Bone marrow (tissue), 2 donors: ENCODE data around the gene PICALM.
"Not testable (repeated sequence)": the region's sequence is repeated elsewhere in the genome, so short reads cannot be mapped to it uniquely, and the experiment has no call there.

Source experiments
- DNase-seq, 2 donors: peaks; one replicate each; lab custom pipeline; 2025; lab: John Stamatoyannopoulos, UW

PICALM gene

GRCh38 chr11:85939099-85940015 lies 129.5 kb downstream of the PICALM start:
- no peak for DNase-seq

GRCh38 chr11:85937835-85938234 lies 131.0 kb downstream of the PICALM start:
- no peak for DNase-seq

GRCh38 chr11:85935751-85936150 lies 133.1 kb downstream of the PICALM start:
- no peak for DNase-seq

GRCh38 chr11:85934596-85935169 lies 134.2 kb downstream of the PICALM start:
- no peak for DNase-seq

- DNase-seq, result no peak
Measured at GRCh38 chr11:85930879-85931366, 138.0 kb downstream of the PICALM start.

- not testable (repeated sequence) for DNase-seq
Measured at GRCh38 chr11:85926653-85927214, 142.2 kb downstream of the PICALM start.

- DNase-seq, result no peak
Measured at GRCh38 chr11:85923455-85923854, 145.4 kb downstream of the PICALM start.

- no peak for DNase-seq
Measured at GRCh38 chr11:85922367-85922766, 146.5 kb downstream of the PICALM start.

GRCh38 chr11:85918910-85919794 lies 149.7 kb downstream of the PICALM start:
- no peak for DNase-seq

GRCh38 chr11:85914425-85914824 lies 154.5 kb downstream of the PICALM start:
- DNase-seq, result no peak

GRCh38 chr11:85913513-85913912 lies 155.4 kb downstream of the PICALM start:
- no peak for DNase-seq

GRCh38 chr11:85912414-85912813 lies 156.5 kb downstream of the PICALM start:
- no peak for DNase-seq
